GM12874 (cell line): Measurements from ENCODE around the gene TNFRSF18.

ENCODE experiments used
- CTCF ChIP-seq: IDR thresholded peaks from 2 replicates; pipeline ENCODE4 v1.5.1; 2011; ENCODE audit warnings: low read depth, mild to moderate bottlenecking, control low read depth, low read length, moderate library complexity; ENCODE audit not compliant: insufficient read depth

TNFRSF18 gene

GRCh38 chr1:1211541-1212441, 5.4 kb upstream of the TNFRSF18 start:
- TF ChIP-seq CTCF: no peak

- TF ChIP-seq CTCF: no peak
Observed at GRCh38 chr1:1210726-1211540, 4.5 kb upstream of the TNFRSF18 start.

- no peak for TF ChIP-seq CTCF
Observed at GRCh38 chr1:1208713-1209433, 2.5 kb upstream of the TNFRSF18 start.

GRCh38 chr1:1207571-1207892, 1.1 kb upstream of the TNFRSF18 start:
- TF ChIP-seq CTCF: no peak

GRCh38 chr1:1206966-1207531, 657 bp upstream of the TNFRSF18 start:
- peak; percentile 14; the same call in 1 of the 2 replicates for TF ChIP-seq CTCF

- no peak for TF ChIP-seq CTCF
Observed at GRCh38 chr1:1205769-1206375, 520 bp downstream of the TNFRSF18 start.
